PFSK-1 (cell line): ENCODE data around the gene NGLY1.

Experiments used
- FOXP2 ChIP-seq: optimal IDR thresholded peaks from 2 replicates; pipeline ENCODE3; 2011; ENCODE audit warnings: borderline replicate concordance, control low read depth, inconsistent platforms; ENCODE audit not compliant: insufficient read depth; ENCODE audit errors: extremely low read length, extremely low read depth
- POLR2AphosphoS5 ChIP-seq: IDR thresholded peaks from 2 replicates; pipeline ENCODE4 v1.6.1; 2012; ENCODE audit warnings: low read depth, mild to moderate bottlenecking, control low read depth, low read length, moderate library complexity
- REST ChIP-seq, 2 experiments: IDR thresholded peaks; 2 replicates each; pipeline versions ENCODE4 v1.6.1 to v1.8.0; 2011 to 2012; ENCODE audit warnings: low read depth in 2 of 2, low read length in 2 of 2, control low read depth in 1 of 2, inconsistent platforms in 1 of 2, mild to moderate bottlenecking in 1 of 2, moderate library complexity in 1 of 2; ENCODE audit not compliant: insufficient read depth in 1 of 2
- SIN3A ChIP-seq: IDR thresholded peaks from 2 replicates; pipeline ENCODE4 v1.6.1; 2012; ENCODE audit warnings: mild to moderate bottlenecking, low read length, moderate library complexity, borderline replicate concordance; ENCODE audit not compliant: insufficient read depth
- TAF1 ChIP-seq: IDR thresholded peaks from 2 replicates; pipeline ENCODE4 v1.6.1; 2012; ENCODE audit warnings: low read length, control low read depth, borderline replicate concordance; ENCODE audit not compliant: insufficient read depth

NGLY1 gene

GRCh38 chr3:25723802-25724201 lies 59.4 kb downstream of the NGLY1 start:
- TF ChIP-seq TAF1 (no peak), REST (IDR thresholded peaks at IDR 0.05; ENCODE audit: insufficient read depth in 1 of 2, low read depth in 2 of 2, low read length in 2 of 2) (no peak), FOXP2 (no peak), SIN3A (no peak), POLR2AphosphoS5 (no peak)

- no peak for TF ChIP-seq FOXP2
- no peak for TF ChIP-seq REST (IDR thresholded peaks at IDR 0.05; ENCODE audit: insufficient read depth in 1 of 2, low read depth in 2 of 2, low read length in 2 of 2)
- no peak for TF ChIP-seq TAF1
- no peak for TF ChIP-seq POLR2AphosphoS5
- TF ChIP-seq SIN3A, result no peak
Measured at GRCh38 chr3:25719321-25719720, 63.9 kb downstream of the NGLY1 start.

GRCh38 chr3:25713341-25713985 lies 69.8 kb downstream of the NGLY1 start:
- TF ChIP-seq REST (IDR thresholded peaks at IDR 0.05; ENCODE audit: insufficient read depth in 1 of 2, low read depth in 2 of 2, low read length in 2 of 2), result no peak
- TF ChIP-seq POLR2AphosphoS5, result no peak
- TF ChIP-seq FOXP2, result no peak
- TF ChIP-seq TAF1, result no peak
- TF ChIP-seq SIN3A, result no peak

GRCh38 chr3:25711090-25711489 lies 72.2 kb downstream of the NGLY1 start:
- TF ChIP-seq FOXP2, result no peak
- no peak for TF ChIP-seq REST (IDR thresholded peaks at IDR 0.05; ENCODE audit: insufficient read depth in 1 of 2, low read depth in 2 of 2, low read length in 2 of 2)
- TF ChIP-seq POLR2AphosphoS5, result no peak
- no peak for TF ChIP-seq SIN3A
- no peak for TF ChIP-seq TAF1

- TF ChIP-seq POLR2AphosphoS5, result no peak
- TF ChIP-seq SIN3A, result no peak
- TF ChIP-seq REST (IDR thresholded peaks at IDR 0.05; ENCODE audit: insufficient read depth in 1 of 2, low read depth in 2 of 2, low read length in 2 of 2), result no peak
- TF ChIP-seq TAF1, result no peak
- TF ChIP-seq FOXP2, result no peak
Measured at GRCh38 chr3:25708036-25708435, 75.2 kb downstream of the NGLY1 start.
